OCI-LY3 (cell line): Measurements from ENCODE around the gene ZNF599.

Experiments used
- H2AFZ ChIP-seq: fragments of 200-600, 300-600 bp; shearing (Covaris generic); 2 replicates; pipeline ENCODE4 v1.6.0; 2014; ENCODE audit warnings: antibody characterized with exemption, low read depth, low read length
- H3K27ac ChIP-seq: fragments of 200-600, 300-600 bp; sonication (generic); 2 replicates; pipeline ENCODE4 v1.5.1; 2014; ENCODE audit warnings: mild to moderate bottlenecking, low read length, moderate library complexity, mixed read lengths
- H3K27me3 ChIP-seq: fragments of 200-600, 300-600 bp; sonication (generic); 2 replicates; pipeline ENCODE4 v1.6.1; 2014; ENCODE audit warnings: low read depth, low read length, mixed read lengths
- H3K36me3 ChIP-seq: fragments of 200-600, 300-600 bp; sonication (generic); replicated peaks from 2 replicates; pipeline ENCODE3; 2014; ENCODE audit warnings: low read depth, low read length, mixed read lengths
- H3K4me1 ChIP-seq: fragments of 300-600, 200-600 bp; sonication (generic); 2 replicates; pipeline ENCODE4 v1.6.1; 2014; ENCODE audit warnings: low read length, mixed read lengths
- H3K4me2 ChIP-seq: fragments of 200-600, 300-600 bp; sonication (generic); 2 replicates; pipeline ENCODE4 v1.6.1; 2014; ENCODE audit warnings: low read length, mixed read lengths
- H3K4me3 ChIP-seq: fragments of 300-600, 200-600 bp; sonication (generic); 2 replicates; pipeline ENCODE4 v1.5.1; 2014; ENCODE audit warnings: antibody characterized with exemption, mild to moderate bottlenecking, low read length, moderate library complexity
- H3K79me2 ChIP-seq: fragments of 300-600, 200-600 bp; shearing (Covaris generic); 2 replicates; pipeline ENCODE4 v1.6.1; 2014; ENCODE audit warnings: mild to moderate bottlenecking, low read length, mixed read lengths
- H3K9ac ChIP-seq: fragments of 300-600, 200-600 bp; shearing (Covaris generic); 2 replicates; pipeline ENCODE4 v1.6.0; 2014; ENCODE audit warnings: mild to moderate bottlenecking, low read length, moderate library complexity
- H3K9me3 ChIP-seq: fragments of 200-600, 300-600 bp; shearing (Covaris generic); 2 replicates; pipeline ENCODE4 v1.6.1; 2014; ENCODE audit warnings: low read length, mixed read lengths; ENCODE audit not compliant: insufficient read depth
- H4K20me1 ChIP-seq: fragments of 200-600, 300-600 bp; sonication (generic); 2 replicates; pipeline ENCODE4 v1.6.1; 2016; ENCODE audit warnings: low read length, mixed read lengths; ENCODE audit not compliant: insufficient read depth
- EZH2phosphoT487 ChIP-seq: fragments of 200-600 bp; shearing (Covaris generic); IDR thresholded peaks from 2 replicates; pipeline ENCODE4 v1.6.1; 2018; ENCODE audit warnings: antibody characterized with exemption, mixed run types, low read depth
- TF ChIP-seq, protein P1 (sequence below): fragments of 200-600, 300-600 bp; sonication (generic); IDR thresholded peaks from 2 replicates; pipeline ENCODE4 v1.5.1; 2014; ENCODE audit warnings: antibody characterized with exemption, low read length, low read depth

ZNF599 gene

DNA sequence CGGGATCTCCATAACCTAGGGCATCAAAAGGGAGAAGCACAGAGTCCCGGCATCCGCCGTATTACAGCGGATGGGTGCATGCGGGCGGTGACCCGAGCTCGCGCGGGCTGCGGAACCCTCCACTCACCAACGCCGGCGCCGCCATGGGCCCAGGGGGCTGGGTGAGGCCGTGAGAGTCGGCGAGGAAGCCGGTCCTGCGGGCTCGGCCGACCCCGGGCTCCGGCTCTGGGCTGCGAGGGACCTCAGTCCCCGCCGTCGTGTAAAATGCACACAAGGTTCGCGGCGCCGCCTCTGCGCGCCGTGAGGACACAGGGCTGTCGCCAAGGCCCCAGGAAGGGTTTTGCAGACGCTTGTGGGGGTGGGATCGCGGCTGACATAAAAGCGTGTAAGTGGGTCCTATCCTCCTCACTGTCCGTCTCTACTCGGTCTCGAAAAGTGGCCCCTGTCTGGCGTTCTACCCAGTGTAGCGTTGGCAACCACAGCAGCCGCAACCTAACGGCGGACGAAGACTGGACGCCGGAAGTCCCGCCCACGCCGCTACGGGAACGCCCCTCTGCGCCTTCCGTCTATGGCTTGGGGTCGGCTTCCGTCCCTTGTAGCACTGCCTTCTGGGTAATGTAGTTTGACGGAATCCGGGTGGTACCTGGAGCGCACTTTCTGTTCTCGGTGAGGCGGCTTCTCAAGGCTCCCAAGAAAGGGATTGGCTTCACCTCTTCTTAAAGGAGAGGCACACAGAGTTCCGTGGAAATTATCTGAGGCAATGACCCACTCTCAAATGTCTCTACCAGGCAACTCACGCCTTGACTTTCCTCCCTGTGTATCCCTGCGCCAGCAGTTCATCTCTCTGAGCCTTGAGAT, at the start of gene ZNF599:
Gene ZNF599, minus strand, starts transcription at position 519 of the 858 bp plus-strand sequence. Its CDS starts 374 bp downstream, at position 145.
- no peak for TF ChIP-seq EZH2phosphoT487
- TF ChIP-seq, protein P1, sequence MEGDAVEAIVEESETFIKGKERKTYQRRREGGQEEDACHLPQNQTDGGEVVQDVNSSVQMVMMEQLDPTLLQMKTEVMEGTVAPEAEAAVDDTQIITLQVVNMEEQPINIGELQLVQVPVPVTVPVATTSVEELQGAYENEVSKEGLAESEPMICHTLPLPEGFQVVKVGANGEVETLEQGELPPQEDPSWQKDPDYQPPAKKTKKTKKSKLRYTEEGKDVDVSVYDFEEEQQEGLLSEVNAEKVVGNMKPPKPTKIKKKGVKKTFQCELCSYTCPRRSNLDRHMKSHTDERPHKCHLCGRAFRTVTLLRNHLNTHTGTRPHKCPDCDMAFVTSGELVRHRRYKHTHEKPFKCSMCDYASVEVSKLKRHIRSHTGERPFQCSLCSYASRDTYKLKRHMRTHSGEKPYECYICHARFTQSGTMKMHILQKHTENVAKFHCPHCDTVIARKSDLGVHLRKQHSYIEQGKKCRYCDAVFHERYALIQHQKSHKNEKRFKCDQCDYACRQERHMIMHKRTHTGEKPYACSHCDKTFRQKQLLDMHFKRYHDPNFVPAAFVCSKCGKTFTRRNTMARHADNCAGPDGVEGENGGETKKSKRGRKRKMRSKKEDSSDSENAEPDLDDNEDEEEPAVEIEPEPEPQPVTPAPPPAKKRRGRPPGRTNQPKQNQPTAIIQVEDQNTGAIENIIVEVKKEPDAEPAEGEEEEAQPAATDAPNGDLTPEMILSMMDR: no peak
- Histone ChIP-seq H3K27me3 (no peaks in the 10 kb centered on the region), H3K4me1 (no peaks in the 10 kb centered on the region), H3K79me2 (no peaks in the 10 kb centered on the region), H4K20me1 (no peaks in the 10 kb centered on the region), H3K36me3 (no peaks in the 10 kb centered on the region), H3K27ac (no peak within 1 kb of the TSS), H3K4me3 (peak within 1 kb of the TSS; percentile 48; the same call in 1 of the 2 replicates), H3K9ac (no peak within 1 kb of the TSS), H3K4me2 (no peak within 1 kb of the TSS), H2AFZ (no peak within 1 kb of the TSS), H3K9me3 (no peaks in the 10 kb centered on the region)

DNA sequence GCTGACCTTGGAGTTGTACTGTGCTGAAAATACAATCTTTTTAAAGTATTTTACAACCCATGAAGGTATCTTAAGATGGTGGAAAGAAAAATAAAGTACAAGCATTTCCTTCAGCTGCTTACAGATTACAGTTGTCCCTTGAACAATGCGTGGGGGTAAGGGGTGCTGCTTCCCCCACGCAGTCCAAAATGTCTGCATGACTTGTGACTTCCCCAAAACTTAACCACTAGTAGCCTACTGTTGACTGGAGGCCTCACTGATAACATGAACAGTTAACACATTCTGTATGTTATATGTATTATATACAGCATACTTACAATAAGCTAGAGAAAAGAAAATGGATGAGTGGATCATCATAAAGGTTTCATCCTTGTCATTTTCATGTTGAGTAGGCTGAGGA, 45.3 kb upstream of the ZNF599 start:
- H3K4me3 ChIP-seq: no peak overlapping the region
- no peaks in the 10 kb centered on the region for H4K20me1 ChIP-seq
- H3K27ac ChIP-seq: no peak overlapping the region
- H3K9ac ChIP-seq: no peak overlapping the region
- TF ChIP-seq EZH2phosphoT487: no peak
- H3K9me3 ChIP-seq: no peaks in the 10 kb centered on the region
- H3K4me1 ChIP-seq: no peaks in the 10 kb centered on the region
- H2AFZ ChIP-seq: no peak overlapping the region
- H3K36me3 ChIP-seq: no peaks in the 10 kb centered on the region
- H3K27me3 ChIP-seq: no peaks in the 10 kb centered on the region
- H3K79me2 ChIP-seq: no peaks in the 10 kb centered on the region
- no peak overlapping the region for H3K4me2 ChIP-seq

DNA sequence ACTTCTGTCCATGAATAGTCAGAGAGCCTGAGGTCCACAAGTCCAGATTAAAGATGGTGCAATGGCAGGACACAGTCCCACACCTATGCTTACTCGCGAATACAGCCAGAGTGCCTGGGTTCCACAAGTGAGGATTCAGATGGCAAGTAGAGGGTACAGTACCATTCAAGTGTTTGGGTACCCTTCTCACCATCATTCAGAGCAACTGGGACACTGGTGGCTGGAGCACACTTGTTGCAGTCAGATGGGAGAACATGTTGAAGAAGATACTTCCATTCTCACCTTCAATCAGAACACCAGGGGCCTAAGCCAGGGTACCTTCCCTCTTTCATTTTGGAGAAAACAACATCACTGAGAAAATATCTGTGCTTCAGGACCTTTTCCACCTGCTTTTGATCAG, 43.7 kb upstream of the ZNF599 start:
- Histone ChIP-seq H3K79me2 (no peaks in the 10 kb centered on the region), H3K9ac (no peak overlapping the region), H3K9me3 (no peaks in the 10 kb centered on the region), H2AFZ (no peak overlapping the region), H3K4me2 (no peak overlapping the region), H3K4me1 (no peaks in the 10 kb centered on the region), H3K27ac (no peak overlapping the region), H3K27me3 (no peaks in the 10 kb centered on the region), H3K4me3 (no peak overlapping the region), H3K36me3 (no peaks in the 10 kb centered on the region), H4K20me1 (no peaks in the 10 kb centered on the region)
- TF ChIP-seq, protein P1: no peak
- TF ChIP-seq EZH2phosphoT487: no peak

DNA sequence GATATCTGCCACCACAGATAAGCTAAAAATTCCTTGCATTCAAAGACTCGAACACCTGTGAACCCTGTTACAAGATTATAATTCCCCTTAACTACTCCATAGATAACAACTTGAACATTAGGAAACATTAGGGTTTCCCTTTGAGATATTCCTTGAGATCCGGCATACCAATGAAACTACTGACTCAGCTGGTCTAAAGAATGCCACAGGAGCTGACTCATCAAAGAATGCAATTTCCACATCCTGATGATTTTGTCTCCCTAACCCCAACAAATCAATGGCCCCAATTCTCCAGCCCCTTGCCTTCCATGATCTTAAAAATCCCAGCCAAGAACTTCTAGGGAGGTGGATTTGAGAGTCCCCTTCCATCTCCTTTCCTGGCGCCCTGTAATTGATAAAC, 35.6 kb upstream of the ZNF599 start:
- Histone ChIP-seq H4K20me1 (no peaks in the 10 kb centered on the region), H2AFZ (no peak overlapping the region), H3K9me3 (peaks cover 7% of the 10 kb centered on the region; the same call in 1 of the 2 replicates), H3K79me2 (no peaks in the 10 kb centered on the region), H3K9ac (no peak overlapping the region), H3K4me3 (no peak overlapping the region), H3K27me3 (no peaks in the 10 kb centered on the region), H3K4me2 (no peak overlapping the region), H3K27ac (no peak overlapping the region), H3K36me3 (no peaks in the 10 kb centered on the region), H3K4me1 (no peaks in the 10 kb centered on the region)
- TF ChIP-seq, protein P1: no peak
- TF ChIP-seq EZH2phosphoT487: no peak
